ENCODE results near the gene UBE2QL1.

Gene UBE2QL1

DNA sequence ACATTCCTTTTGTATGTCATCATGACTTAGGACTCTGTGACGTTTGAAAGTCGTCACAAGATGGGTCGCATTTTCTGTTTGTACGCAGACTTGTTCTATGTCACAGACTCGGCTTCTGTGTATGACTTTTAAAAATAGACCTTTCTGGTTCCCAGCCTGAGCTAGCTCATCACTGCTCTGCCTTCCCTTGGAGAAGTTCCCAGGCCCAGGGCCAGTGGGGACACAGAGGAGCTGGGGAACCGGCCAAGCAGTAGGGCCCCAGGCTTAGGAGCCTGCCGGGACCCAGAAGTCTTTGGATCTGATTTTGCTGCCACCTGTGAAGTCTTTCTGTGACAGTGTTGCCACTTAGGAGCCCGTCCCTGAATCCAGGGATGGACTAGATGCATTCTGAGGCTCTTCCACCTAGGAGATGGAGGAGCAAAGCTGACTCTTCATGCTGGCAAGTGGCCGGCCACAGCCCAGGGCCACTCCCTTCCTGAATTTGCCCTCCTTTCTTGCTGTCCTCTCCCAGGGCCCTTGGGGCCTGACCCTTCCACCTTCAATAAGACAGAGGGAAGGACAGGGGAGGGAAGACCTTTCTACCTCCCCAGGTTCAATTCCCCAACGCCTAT is 18.1 kb upstream of the UBE2QL1 start:
- DNase-seq (ENCODE audit: low spot score): no peak

GRCh38 chr5:6431214-6432195 is 17.2 kb upstream of the UBE2QL1 start:
- DNase-seq (ENCODE audit: low spot score): no peak

- DNase-seq (ENCODE audit: low spot score): no peak
Measured at GRCh38 chr5:6432206-6432605, 16.5 kb upstream of the UBE2QL1 start.

DNA sequence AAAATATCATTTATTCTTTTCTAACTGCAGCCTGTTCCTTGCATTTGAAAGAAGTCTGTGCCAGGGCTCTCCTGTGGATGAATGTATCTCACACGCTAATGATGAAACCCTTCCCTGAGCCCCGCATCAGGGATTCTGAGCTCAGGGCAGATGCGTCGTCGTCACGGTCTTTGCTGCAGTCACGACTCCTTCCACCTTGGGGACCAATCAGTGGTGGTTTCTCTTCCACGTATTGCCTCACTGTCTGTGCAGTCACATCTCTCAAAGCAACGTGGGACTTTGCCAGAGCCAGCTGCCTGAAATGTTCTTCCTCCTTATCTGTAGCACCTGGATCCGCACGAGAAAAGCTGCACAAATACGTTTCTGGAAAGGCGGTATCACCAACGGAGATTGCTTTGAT is 13.9 kb upstream of the UBE2QL1 start:
- no peak for DNase-seq (ENCODE audit: low spot score)

DNA sequence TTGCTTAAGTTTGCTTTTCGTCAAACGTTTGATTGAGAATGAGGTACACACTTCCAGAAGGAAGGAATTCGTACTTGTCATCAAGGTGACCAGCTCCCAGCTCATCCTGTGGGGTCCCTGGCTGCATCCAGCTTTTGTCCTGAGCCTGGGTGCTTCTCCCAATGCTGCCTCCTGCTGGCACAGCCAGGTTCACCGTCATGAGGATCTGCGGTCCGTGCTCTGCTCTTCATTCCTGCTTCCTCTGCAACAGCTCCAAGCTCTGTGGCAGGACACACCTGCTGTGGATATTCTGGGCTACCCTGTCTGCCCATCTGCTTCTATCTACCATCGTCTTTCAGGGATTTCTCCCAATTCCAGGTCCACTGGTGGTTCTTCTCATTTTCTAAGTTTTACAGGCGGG is 13.3 kb upstream of the UBE2QL1 start:
- no peak for DNase-seq (ENCODE audit: low spot score)

- DNase-seq (ENCODE audit: low spot score): no peak
Measured at GRCh38 chr5:6436715-6437331, 11.8 kb upstream of the UBE2QL1 start.

DNA sequence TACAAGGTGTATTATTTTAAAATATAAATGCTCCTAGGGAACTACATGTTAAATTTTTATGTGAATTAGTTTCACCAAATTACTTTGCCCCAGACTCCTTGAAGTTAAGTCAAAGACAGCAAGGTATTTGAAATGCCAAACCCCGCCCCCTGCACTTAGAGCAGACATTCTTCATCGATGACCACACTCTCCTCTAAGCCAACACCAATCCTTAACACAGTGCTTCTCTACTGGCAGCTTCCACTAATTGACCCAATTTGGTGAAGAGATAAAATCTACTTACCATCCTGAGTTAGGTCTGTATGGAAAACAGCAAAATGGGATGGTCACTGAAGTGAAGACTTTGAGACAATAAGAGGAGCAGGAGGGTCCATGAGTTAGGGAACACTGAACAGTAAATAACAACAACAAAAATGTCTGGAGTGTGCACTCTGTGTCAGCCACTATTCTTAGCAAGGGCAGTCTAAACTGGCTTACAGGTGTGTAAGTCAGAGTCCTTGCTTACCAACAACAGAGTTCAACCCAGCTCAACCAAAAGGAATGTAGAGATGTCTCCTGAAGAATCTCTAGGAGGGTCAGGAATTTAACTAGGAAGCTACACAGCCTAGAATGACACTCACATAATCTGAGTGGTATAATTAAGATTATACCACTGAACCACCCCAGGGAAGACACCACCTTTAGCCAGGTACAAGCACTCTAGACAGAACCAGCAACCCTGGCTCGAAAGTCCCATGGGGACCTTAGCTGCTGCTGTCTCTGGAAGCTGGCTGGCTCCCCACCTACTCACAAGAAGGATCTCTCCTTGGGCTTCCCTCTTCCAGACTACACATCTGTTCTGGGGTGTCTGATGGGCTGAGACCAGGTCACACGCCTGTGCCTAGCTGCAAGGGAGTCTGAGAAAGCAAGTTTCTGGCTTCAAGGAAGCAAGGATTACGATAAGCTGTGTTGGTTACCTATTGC is 8.8 kb upstream of the UBE2QL1 start:
- DNase-seq (ENCODE audit: low spot score): no peak

DNA sequence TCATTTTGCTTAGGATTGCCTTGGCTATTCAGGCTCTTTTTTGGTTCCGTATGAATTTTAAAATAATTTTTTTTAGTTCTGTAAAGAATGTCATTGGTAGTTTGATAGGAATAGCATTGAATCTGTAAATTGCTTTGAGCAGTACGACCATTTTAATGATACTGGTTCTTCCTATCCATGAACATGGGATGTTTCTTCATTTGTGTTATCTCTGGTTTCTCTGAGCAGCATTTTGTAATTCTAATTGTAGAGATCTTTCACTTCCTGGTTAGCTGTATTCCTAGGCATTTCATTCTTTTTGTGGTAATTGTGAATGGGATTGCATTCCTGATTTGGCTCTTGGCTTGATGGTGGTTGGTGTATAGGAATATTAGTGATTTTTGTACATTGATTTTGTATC is 6.3 kb upstream of the UBE2QL1 start:
- no peak for DNase-seq (ENCODE audit: low spot score)

DNA sequence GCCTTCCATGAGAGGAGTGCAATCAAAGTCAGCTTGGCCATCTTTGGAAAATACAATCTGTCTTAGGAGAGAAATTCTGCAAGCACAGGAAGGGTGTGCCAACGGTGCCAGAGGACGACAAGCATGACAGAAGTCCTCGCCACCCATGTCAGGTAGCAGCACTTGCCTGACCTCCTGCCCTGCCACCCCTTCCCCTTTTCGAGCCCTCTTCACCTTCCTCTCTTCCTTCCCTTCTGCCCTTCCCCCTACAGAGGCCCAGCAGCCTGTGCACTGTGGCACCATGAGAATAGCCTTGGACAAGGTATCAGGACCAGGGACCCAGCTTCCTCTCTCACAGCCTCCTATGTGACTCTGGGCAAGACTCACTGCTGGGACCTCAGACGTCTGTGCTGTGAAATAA is 5.3 kb upstream of the UBE2QL1 start:
- DNase-seq (ENCODE audit: low spot score): no peak

DNA sequence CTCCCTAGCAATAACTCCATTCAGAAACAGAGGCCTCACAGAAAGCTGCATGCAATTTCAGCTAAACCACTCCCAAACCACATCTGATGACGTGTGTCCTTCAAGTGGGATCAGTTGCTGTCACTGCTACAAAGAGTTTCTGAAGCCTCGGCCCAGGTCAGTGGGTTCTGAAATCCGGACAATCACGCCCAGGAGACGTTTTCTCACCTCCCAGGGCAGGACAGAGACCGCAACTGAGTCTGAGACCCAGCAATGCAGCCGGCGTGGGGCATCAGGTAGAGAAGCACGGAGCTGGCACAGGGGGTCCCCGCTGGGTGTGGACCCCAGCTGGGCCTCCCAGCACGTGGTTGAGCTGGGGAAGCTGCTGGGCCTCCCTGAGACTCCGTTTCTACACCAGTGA is 2.6 kb upstream of the UBE2QL1 start:
- DNase-seq (ENCODE audit: low spot score): no peak

DNA sequence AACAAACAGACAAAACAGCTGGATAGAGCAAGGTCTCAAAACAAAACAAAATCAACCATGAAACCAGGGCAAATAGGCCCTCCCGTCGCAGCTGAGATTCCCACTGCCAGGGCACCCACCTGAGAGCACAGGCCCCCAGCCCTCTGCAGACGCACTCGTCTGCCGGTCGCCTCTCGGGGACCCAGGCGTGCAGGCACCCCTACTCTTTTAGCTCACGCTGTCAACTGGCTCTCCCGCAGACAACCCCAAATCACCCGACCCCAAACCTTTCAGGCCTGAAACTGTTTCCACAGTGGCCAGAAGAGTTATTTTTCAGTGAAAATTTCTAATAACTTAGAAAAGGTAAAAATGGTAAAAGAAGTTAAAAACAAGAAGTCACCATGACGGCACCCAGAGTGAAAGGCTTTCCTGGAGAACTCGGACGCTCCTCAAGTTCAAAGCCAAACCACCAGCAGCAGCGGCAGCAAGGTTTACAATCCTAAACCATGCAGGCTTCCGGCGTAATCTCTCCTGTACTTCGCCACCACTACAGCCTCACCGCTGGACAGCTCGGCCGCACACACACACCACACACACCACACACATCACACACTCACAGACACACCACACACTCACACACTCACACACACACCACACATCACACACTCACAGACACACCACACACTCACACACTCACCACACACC is 1.9 kb upstream of the UBE2QL1 start:
- no peak for DNase-seq (ENCODE audit: low spot score)

GRCh38 chr5:6447384-6448140 is 1.1 kb upstream of the UBE2QL1 start:
- DNase-seq (ENCODE audit: low spot score): no peak

- no peak for DNase-seq (ENCODE audit: low spot score)
Measured at GRCh38 chr5:6448141-6448491, 543 bp upstream of the UBE2QL1 start.

- DNase-seq (ENCODE audit: low spot score): no peak
Measured at GRCh38 chr5:6449465-6450158, 953 bp downstream of the UBE2QL1 start.

- no peak for DNase-seq (ENCODE audit: low spot score)
Measured at GRCh38 chr5:6450319-6450833, 1.7 kb downstream of the UBE2QL1 start.

GRCh38 chr5:6452622-6453504 is 4.2 kb downstream of the UBE2QL1 start:
- DNase-seq (ENCODE audit: low spot score): no peak

- no peak for DNase-seq (ENCODE audit: low spot score)
Measured at GRCh38 chr5:6453937-6454560, 5.4 kb downstream of the UBE2QL1 start.

DNA sequence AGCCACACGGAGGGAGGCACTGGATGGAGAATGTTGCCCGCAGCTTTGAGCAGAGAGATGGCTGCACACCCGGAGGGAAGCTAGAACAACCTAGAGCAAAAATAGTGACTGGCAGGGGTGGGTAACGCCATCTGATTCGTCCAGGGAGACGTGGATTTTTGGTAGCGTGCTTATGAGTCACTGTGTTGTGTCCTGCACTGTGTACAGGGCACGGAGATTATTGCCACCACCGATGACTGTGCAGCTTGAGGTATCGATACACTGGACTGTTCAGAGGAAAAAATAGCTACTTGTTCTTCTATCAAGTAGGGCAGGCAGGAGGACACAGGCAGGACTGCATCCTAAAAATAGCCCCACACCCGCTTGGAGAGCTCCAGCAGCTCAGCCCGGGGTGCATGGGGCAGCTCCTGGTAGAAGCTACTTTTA is 6.0 kb downstream of the UBE2QL1 start:
- no peak for DNase-seq (ENCODE audit: low spot score)

Data from Ammon's horn (tissue), 1 donor.